Activated CD4-positive, CD25-positive, alpha-beta regulatory T cell (primary cell): ENCODE results near the gene BCL7A.
"Not testable (repeated sequence)": the region's sequence is repeated elsewhere in the genome, so short reads cannot be mapped to it uniquely, and the experiment has no call there.

ENCODE experiments used
- DNase-seq, 4 experiments: peaks; one replicate each; lab custom pipeline; 2025; lab: John Stamatoyannopoulos, UW

Gene BCL7A

DNA sequence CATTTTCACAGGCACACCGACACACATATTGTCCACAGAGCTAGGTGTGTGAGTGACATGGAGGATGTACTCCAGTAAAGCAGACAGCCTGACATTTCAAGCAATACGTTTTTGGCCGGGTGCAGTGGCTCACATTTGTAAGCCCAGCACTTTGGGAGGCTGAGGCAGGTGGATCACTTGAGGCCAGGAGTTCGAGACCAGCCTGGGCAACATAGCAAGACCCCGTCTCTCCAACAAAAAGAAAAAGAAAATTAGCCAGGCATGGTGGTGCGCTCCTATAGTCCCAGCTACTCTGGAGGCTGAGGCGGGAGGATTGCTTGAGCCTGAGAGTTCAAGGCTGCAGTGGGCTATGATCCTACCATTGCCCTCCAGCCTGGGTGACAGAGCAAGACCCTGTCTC lies 34.7 kb downstream of the BCL7A start:
- not testable (repeated sequence) for DNase-seq

DNA sequence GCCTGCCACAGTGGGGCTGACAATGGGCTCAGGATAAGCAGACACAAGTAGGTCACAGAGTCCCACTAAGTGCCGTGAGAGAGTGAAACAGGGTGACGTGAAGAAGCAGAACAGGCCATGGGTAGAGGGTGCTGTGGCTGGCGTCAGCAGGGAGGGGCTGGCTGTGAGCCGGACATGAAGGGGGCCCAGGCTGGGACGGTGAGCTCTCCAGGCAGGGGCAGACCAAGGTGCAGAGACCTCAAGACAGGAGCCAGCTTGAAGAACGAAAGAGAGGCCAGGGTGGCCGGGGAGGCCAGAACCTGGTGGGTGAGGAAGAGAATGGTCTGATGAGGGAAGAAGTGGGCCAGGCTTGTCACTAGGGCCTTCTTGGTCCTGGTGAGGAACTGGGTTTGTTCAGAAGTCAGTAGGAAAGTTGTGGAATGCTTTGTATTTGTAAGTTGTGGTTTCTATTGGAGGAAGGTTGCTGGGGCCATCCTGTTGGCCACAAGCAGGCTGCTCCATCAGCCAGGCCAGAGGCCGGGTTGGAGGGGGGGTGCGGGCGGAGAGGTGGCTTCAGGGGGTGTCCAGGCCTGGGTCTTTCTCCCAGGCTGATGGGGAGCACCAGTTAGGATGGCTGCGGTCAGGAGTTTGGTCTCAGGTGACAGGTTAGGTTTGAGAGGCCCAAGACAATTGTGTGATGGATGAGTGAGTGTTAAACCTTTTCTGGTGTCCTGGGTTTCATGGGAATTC lies 35.5 kb downstream of the BCL7A start:
- DNase-seq = no peak

DNA sequence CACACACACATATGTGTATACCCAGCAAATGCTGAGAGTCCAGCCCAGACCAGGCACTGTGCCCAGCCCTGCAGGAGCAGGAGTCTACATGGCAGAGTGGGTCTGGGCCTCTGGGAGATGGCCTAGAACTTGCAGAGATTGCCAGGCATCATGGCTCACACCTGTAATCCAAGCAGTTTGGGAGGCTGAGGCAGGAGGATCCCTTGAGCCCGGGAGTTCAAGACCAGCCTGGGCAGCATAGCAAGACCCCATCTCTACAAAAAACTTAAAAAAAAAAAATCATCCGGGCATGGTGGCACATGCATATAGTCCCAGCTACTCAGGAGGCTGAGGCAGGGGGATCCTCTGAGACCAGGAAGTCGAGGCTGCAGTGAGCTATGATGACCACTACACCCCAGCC lies 36.1 kb downstream of the BCL7A start:
- DNase-seq = no peak

DNA sequence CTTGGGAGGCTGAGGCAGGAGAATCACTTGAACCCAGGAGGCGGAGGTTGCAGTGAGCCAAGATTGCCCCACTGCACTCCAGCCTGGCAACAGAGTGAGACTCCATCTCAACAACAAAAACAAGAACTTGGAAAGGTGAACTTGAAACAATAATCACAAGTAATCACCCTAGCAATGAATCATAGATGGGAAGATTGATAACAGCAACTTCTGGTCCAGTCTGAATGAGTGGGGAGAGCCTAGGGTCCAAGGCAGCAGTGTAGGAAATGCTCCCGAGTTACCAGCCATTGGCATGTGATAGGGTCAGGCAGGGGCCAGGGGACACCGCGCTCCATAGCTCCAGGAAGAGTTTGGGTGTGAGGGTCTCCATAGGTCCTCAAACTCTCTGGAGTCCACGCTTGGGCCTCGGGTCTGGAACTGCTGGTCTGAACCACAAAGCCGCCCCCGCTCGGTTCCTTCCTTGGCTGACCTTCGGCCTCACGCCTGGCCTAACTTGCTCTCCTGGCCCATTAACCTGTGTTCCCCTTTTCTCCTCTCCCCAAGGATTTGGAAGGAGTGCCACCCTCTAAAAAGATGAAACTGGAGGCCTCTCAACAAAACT lies 37.0 kb downstream of the BCL7A start:
- no peak for DNase-seq

DNA sequence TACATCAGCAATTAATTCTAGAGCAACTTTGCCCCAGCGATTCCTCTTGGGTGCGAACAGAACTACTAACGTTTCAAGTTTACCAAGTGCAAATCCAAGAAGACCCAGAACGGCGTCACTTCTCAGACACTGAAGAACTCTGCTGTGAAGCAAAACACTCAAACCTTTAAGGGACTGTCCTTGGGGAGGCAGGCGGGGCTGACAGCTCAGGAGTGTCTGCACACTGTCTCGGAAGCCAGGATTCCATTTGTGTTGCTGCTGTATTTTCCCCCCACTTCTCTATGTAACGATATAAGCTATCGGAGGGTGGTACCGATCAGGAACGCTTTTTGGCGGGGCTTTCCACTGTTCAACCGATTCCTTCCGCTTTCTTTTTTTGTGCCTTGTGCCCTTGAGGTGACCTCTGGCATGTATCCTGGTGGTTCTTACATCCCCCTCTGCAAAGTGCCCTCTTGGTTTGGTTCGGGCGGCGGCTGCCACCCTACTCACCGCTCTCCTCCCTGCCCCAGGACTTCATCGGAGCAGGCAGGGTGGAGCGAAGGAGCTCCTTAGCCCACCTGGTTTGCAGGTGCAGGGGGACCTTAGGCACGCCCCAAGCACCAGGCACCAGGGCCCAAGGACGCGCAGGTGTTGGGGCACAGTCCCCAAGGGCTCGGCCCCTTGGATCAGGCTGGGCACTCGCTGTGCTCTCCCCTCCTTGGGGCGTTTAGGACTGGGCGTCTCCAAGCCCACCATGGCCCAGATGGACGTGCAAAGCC lies 37.7 kb downstream of the BCL7A start:
- no peak for DNase-seq

DNA sequence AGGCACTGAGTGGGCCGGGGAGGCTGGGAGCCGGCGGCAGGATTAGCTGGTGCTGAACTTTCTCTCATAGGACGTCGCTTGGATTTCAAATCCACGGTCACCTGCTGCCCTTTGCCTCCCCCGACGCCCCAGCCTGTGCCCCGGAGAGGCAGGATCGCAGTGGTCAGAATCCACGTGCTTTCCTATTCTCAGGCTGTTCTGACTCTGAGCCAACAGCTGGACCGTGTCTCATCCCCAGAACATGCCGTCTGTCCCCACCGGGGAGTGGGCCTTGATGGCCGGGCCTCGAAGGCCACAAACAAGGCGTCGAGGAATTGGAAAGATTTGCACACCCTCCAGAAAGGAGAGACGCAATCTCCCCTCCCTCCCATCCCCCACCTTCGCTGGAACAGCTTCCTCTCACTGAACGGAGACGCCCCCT lies 38.4 kb downstream of the BCL7A start:
- no peak for DNase-seq

DNA sequence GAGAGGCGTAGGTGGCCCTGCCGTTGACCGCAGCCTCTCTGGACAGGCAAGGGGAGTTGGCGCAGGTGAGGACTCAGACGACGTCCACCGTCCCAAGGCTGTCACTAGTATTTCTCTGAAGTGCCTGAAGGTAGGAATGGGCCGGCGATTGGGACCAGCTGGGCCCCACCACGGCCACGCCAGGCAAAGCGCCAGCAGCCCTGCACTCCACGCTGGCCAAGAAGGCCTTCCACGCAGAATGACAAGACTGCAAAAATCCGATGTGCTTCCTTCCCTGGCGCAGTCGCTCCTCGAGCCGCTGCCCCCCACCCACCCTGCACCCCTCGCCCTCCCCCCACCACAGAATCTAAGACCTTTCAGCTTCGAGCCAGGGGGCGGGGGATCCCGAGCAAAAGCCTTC lies 39.6 kb downstream of the BCL7A start:
- no peak for DNase-seq

DNA sequence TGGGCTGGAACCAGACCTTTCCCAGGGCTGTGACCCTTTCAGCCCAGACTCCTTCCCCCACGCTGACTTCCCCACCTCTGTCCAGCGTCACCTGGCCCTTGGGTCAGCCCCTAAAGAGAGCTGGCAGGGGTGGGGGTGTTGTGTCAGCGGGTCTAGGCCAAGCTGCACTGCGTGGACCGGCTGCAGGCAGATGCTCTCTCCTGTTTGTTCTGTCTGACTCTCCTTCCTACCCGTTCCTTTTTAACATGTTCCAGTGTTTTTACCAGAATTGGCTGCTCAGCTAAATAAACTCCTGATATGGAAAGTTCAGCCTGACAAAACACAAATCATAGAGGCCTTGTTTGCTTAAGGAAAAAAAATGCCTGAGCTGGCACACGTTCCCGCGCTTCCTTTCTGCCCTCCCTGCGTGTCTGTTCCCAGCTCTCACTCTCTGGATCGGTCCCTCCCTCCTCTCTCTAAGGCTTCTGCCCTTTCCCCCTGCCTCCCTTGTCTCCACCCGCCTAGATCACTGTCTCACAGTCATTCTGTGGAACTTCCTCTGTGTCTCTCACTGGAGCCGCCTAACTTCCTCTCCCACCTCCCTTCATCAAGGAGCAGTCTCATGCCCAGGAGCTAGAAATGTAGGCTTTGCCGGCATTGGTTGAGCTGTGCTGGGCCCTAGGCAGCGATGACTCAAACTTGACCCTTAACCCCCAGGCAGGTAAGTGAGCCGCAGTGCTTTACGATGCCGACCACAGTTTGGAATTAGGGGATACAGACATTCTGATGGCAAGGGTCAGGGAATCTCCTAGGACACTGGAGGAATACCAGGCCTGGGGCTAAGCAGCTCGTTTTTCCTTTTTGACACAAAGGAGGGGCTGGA lies 41.4 kb downstream of the BCL7A start:
- DNase-seq = no peak

DNA sequence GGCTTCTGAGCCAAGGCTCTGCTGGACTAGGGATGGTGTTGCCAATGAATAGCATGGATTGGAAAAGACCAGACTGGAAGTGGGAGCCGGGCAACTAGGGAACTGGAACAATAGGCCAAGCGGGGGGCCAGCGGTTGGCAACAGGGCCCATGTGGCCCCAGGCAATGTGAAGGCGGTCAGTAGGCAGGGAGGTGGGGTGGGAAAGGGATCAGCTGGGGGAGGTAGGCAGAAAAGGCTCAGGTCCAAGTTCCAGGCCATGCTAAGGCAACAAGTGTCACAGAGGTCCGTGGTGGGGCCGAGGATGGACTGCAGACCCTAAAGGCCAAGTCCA lies 42.0 kb downstream of the BCL7A start:
- DNase-seq = no peak

DNA sequence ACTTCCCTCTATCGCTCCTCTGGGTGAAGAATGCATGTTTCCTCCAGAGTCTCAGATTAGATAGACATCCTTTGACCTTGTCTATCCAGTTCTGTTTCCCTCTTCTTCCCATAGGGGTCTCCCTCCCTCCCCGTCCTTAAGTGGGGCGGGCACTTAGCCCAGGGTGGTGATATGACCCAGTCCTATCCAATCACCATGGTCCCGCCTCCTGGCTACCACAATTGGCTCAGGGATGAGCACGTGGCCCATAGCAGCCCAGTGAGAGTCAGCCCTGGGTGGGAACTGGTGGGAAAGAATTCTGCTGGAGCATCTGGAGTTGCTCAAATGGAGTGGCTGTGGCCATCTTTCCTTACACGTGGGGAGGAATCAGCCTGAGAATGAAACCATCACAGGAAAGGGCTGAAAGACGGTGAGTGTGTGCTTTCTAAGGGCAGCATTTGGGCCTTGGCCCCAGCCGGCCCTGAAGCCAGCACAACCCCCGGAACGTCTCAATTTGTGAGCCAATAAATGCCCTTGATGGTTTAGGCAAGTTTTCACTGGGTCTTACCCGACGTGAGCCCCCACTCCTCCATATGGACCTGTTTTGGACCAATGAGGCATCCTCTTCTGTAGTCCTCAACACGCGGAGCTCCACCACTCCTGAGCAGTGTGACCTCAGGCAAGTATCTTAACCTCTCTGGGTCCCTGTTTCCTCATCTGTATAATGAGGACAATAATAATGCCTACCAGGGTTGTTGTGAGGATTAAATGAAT lies 42.5 kb downstream of the BCL7A start:
- peak in 1 of 4 experiments; percentile 18 for DNase-seq

DNA sequence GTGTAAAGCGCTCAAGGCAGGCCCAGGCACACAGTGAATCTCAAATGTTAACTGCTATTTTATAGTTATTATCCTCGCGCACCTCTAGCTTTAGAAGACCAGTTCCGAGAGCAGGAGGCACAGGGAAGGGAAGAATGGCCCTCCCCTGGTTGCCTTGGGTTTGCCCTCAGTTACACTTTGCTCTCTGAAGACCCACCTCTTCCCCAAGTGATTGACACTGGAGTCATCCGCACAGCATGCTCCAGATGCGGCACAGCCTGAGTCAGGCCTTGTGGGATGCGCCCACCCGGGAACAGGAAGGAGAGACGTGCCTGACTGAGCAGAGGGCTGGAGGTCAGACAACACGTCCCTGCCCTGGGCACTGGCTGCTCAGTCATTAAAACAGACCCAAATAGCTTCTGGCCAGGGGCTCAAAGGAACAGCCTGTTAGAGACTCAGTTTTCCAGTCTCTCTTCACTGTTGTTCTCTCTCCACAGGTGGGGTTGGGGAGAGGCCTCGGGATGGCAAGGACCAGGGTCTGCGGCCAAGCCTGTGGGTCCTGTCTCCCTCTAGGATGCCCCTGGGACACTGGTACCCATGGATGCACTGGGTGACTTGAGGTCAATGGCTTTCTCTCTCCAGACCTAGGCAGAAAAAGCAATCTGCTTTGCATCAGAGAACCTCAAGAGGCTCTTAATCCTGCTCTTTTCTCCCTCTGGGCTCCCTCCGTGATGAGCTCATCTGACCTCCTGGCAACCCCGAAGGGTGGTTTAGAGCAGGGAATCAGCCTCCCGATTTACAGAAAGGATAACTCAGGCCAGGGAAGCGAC lies 43.3 kb downstream of the BCL7A start:
- DNase-seq = no peak

DNA sequence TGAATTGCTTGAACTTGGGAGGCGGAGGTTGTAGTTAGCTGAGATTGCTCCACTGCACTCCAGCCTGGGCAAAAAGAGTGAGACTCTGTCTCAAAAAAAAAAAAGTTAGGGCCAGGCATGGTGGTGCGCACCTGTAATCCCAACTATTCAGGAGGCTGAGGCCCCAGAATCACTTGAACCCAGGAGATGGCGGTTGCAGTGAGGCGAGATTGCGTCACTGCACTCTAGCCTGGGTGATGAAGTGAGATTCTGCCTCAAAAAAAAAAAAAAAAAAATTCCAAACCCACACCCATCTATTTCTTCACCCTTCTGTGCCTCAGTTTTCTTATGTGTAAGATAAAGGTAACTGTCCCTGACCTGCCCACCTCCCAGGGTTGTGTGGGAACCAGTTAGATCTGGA lies 45.9 kb downstream of the BCL7A start:
- DNase-seq = no peak

DNA sequence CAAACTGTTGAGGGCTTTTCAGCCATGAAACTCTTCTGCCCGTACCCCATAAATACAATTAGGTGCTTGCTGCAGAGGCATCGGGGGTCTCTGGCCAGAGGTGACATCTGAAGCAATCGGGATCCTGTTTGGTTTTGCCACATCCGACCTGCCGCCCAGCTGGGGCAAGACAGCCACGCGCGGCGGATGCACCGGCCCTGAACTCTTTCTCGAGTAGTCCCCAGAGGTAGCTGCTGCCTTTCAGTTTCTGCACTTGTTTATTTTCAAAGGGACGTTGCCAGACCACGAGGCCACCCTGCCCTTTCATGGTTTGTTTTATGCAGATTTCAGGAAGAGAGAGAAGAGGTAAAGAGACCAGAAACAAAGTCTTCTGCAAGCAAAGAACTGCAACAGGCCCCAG lies 46.3 kb downstream of the BCL7A start:
- DNase-seq = peak in 1 of 4 experiments; percentile 12

DNA sequence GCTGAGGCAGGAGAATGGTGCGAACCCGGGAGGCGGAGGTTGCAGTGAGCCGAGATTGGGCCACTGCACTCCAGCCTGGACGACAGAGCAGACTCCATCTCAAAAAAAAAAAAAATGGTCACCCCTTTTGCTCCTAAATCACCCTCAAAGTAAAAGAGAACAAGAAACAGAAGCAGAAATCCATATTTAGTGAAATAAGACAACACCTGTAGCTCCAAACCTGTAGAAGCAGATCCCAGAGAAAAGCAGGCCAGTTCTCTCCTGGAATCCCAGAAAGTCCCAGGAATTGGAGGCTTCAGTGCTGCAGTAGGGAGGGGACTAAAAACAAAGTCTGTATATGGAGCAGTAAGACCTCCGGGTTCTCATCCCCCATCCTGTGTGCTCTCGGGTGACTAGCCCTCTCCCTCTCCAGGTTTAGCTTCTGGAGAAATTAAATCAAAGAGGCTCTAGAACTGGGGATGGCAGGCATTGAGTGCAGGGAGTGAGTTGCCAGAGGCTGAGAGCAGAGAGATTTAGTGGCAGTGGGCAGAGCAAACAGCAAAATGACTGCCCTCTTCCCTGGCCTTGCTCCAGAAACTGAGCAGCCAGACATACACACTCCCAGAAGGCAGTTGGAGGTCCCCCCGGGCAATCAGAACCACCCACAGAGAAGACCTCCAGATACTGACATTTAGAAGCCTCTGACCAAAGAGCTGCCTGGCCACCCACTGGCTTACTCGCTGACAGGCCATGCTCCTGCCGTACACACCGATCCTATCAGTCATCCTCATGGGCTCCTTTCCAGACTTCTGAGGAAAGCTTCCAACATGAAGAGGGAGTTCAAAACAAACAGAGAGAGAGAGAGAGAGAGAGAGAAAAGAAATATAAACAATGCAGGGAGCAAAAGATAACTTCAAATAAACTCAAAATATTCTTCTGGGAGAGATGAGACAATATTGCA lies 50.6 kb downstream of the BCL7A start:
- no peak for DNase-seq

DNA sequence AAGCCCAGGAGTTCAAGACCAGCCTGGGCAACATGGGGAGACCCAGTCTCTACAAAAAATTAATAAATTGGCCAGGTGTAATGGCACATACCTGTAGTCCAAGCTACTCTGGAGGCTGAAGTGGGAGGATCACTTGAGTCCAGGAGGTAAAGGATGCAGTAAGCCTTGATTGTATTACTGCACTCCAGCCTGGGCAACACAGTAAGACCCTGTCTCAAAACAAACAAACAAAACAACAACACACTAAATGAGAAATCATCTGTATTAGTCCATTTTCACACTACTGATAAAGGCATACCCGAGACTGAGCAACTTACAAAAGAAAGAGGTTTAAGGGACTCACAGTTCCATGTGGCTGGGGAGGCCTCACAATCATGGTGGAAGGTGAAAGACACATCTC lies 52.1 kb downstream of the BCL7A start:
- no peak for DNase-seq

DNA sequence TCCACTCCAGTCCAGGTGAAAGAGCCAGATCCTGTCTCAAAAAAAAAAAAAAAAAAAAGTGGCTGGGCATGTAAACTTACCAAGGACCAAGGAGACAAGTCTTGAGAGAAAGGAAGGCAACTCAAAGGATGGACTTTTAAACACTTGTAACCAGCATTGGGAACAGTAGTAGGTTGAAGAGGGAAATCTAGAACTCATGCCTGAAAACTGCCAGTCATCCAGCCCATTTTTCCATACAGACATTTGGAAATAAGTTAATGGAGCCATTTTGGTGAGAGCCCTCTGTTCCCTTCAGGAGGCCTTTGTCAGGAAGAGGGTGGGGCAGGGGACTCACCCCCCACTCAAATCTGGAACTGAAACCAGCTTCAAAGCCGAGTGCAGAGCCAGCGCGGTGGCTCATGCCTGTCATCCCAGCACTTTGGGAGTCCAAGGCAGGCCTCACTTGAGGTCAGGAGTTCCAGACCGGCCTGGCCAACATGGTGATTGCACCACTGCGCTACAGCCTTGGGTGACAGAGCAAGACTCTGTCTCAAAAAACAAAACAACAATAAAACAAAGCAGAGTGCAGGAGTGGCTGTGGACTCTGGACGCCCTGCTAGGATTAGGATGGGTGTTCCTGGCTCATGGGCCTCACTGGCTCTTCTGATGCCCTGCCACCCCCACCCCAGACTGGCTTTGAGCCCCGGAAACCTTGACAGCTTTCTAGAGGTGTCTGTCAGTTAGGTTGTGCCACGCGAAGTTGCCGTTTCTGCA lies 55.2 kb downstream of the BCL7A start:
- no peak for DNase-seq

DNA sequence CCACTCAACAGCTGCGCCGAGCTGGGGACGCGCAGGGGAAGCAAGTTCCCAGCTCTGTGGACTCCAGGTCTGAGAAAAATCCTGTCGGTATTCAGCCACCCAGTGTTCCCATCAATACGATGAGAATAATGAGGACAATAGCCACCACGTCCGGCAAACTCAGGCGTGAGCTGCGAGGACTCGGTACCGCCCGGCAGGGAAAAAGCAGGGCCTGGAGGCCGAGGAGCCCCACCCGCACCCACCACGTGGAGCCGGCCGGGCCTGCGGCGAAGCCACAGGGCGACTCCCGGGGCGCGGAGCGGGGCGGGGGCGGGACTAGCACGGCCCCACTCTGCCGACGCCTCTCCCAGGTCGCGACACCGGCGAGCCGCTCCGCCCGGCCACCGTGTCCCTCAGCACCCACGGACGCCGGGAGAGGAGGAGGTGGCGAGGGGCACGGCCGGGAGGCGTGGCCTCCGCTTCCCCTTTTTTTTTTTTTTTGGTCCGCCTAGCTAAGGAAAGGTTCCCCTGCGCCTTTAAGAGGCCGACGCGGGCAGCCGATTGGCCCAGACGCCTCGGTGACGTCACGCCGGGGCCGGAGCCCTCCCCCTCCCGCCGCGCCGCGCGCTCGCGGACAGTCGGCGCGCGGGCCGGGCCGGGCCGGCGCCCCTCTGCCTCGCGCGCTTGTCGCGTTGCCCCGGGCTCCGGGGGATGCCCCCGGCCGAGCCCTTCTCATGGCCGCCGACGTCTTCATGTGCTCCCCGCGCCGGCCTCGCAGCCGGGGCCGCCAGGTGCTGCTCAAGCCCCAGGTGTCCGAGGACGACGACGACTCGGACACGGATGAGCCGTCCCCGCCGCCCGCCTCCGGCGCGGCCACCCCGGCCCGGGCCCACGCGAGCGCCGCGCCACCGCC lies 56.7 kb downstream of the BCL7A start, which contains the start of gene MLXIP:
TSS of gene MLXIP (plus strand) at position 616 of the 892 bp plus-strand sequence. CDS start at position 714, 98 bp downstream.
- peak; percentile 71 to 79 (median 78) for DNase-seq
